ENCODE data around the gene PSG2. TPM values are rescaled to one million over a fixed set of nuclear protein-coding genes. Genes with fewer than 3 reads are reported as not detected.
A peak's percentile ranks its signal among the peaks of the same experiment; 100 is the strongest.
"Not testable (repeated sequence)": the region's sequence is repeated elsewhere in the genome, so short reads cannot be mapped to it uniquely, and the experiment has no call there.

PSG2 gene
- total RNA-seq, 1 experiment from 2014 or later: not detected

DNA sequence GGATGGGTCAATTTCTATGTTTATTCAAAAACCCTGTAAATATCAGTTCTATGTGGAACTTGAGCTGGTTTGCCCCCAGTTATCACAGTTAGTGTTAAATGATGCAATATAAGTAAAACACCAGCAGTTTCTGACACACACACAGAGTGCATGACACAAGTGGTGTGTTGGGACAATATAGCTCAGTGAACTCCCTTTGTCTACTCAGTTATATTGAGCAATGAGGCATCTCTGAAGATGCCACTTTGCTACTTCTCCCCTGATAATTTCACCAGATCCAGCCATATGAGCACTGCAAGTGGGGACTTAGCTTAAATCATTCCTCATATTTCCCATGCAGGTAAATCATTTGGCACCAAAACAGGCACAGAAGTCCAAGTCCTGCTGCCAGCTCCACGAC is 33.0 kb upstream of the PSG2 start:
- not testable (repeated sequence) for H3K4me2 ChIP-seq (ENCODE audit: low read depth, low read length, poor library complexity, severe bottlenecking); DNase-seq; H3K4me1 ChIP-seq (ENCODE audit: low read length); H3K9ac ChIP-seq (ENCODE audit: low read length); H3K9me3 ChIP-seq (ENCODE audit: low read length); H3K4me3 ChIP-seq (ENCODE audit: low read length); H3K36me3 ChIP-seq (ENCODE audit: insufficient read depth, low read length); H3K79me2 ChIP-seq (ENCODE audit: low read length); H4K20me1 ChIP-seq (ENCODE audit: insufficient read depth, low read depth, low read length); H2AFZ ChIP-seq (ENCODE audit: low read length); H3K27me3 ChIP-seq (ENCODE audit: low read length); H3K9me2 ChIP-seq (replicated peaks; ENCODE audit: insufficient read depth, low read length); H3K27ac ChIP-seq (ENCODE audit: low read length)

DNA sequence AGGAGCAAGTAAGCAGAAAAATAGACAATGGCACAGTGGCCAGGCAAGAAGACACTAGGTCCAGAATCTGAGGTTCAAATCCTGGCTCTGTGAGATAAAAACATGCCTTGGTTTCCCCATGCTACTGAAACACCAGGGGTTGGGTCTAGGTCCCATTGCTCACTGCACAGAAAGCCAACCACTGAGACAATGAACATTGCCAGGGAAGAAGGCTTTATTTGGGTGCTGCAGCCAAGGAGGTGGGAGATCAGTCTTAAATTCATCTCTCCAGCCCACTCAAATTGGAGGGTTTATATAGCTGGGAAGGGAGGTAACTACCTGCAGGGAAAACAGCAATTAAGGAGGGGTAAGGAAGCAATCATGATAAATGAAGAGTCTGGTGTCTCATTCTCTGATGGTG is 32.6 kb upstream of the PSG2 start:
- H3K4me1 ChIP-seq (ENCODE audit: low read length); H3K27ac ChIP-seq (ENCODE audit: low read length); H3K36me3 ChIP-seq (ENCODE audit: insufficient read depth, low read length); H4K20me1 ChIP-seq (ENCODE audit: insufficient read depth, low read depth, low read length); DNase-seq; H3K9ac ChIP-seq (ENCODE audit: low read length); H3K9me2 ChIP-seq (replicated peaks; ENCODE audit: insufficient read depth, low read length); H2AFZ ChIP-seq (ENCODE audit: low read length); H3K4me3 ChIP-seq (ENCODE audit: low read length); H3K27me3 ChIP-seq (ENCODE audit: low read length); H3K4me2 ChIP-seq (ENCODE audit: low read depth, low read length, poor library complexity, severe bottlenecking); H3K9me3 ChIP-seq (ENCODE audit: low read length); H3K79me2 ChIP-seq (ENCODE audit: low read length): not testable (repeated sequence)

DNA sequence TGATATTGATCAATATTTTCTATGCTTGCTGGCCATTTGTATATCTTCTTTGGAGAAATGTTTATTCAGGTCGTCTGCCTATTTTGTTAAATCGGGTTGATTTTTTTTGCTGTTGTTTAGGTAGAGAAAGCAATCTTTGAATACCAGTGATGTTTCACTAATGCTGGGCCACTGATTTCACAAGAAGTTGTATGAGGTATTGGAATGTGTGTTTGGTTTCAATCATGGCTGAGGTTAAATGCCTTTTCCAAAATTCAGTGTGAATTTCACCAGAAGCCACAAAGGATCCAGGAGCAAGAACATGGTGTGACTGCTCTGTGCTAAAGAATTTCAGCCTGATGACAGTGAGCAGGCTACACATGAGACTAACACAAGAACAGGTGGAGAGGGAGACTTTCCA is 32.1 kb upstream of the PSG2 start:
- H3K79me2 ChIP-seq (ENCODE audit: low read length); H3K9me2 ChIP-seq (replicated peaks; ENCODE audit: insufficient read depth, low read length); H3K9me3 ChIP-seq (ENCODE audit: low read length); H3K27ac ChIP-seq (ENCODE audit: low read length); DNase-seq; H3K4me1 ChIP-seq (ENCODE audit: low read length); H3K4me2 ChIP-seq (ENCODE audit: low read depth, low read length, poor library complexity, severe bottlenecking); H3K4me3 ChIP-seq (ENCODE audit: low read length); H3K27me3 ChIP-seq (ENCODE audit: low read length); H3K36me3 ChIP-seq (ENCODE audit: insufficient read depth, low read length); H3K9ac ChIP-seq (ENCODE audit: low read length); H2AFZ ChIP-seq (ENCODE audit: low read length); H4K20me1 ChIP-seq (ENCODE audit: insufficient read depth, low read depth, low read length): not testable (repeated sequence)

DNA sequence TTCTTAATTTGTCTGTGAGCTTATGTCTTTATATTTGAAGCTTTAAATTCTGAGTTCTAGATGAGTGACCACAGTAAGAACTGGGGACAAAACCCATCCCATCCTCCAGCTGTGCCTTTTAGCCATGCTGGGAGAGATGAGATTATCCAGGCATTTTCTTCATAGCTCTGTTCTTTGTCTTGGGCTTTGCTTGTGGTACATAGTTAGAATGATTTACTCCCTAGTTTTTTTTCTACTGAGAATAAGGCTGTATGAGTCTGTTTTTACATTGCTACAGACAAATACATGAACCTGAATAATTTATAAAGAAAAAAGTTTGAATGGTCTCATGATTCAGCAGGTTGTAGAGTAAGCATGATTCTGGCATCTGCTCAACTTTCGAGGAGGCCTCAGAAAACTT is 24.9 kb upstream of the PSG2 start:
- H3K9me2 ChIP-seq (replicated peaks; ENCODE audit: insufficient read depth, low read length); H3K79me2 ChIP-seq (ENCODE audit: low read length); H3K4me3 ChIP-seq (ENCODE audit: low read length); H3K9me3 ChIP-seq (ENCODE audit: low read length); H3K9ac ChIP-seq (ENCODE audit: low read length); H3K27ac ChIP-seq (ENCODE audit: low read length); H3K27me3 ChIP-seq (ENCODE audit: low read length); H2AFZ ChIP-seq (ENCODE audit: low read length); H4K20me1 ChIP-seq (ENCODE audit: insufficient read depth, low read depth, low read length); DNase-seq; H3K4me2 ChIP-seq (ENCODE audit: low read depth, low read length, poor library complexity, severe bottlenecking); H3K36me3 ChIP-seq (ENCODE audit: insufficient read depth, low read length); H3K4me1 ChIP-seq (ENCODE audit: low read length): not testable (repeated sequence)

DNA sequence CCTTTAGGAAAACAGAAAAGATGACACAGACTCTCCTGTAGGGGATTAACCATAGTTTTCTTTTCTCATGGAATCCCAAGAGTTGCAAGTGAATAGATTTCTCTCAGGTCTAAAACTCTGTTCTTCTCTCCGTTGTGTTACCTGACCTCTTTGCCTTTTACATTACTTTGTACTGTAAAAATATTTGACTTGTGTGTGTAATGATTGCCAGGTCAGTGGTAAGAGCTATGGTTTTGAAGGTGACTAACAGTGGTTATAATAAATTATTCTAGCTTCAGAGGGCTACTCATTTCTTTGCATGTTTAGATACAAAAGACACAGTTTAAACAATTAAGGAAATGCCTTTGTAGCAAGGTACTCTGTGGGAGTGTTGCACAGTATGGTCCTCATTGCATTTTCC is 23.0 kb upstream of the PSG2 start:
- Histone ChIP-seq H3K9ac (ENCODE audit: low read length) (no peak overlapping the region), H3K4me3 (ENCODE audit: low read length) (no peak overlapping the region), H3K4me2 (ENCODE audit: low read depth, low read length, poor library complexity, severe bottlenecking) (no peak overlapping the region), H3K27ac (ENCODE audit: low read length) (no peak overlapping the region), H3K36me3 (ENCODE audit: insufficient read depth, low read length) (no peaks in the 10 kb centered on the region), H4K20me1 (ENCODE audit: insufficient read depth, low read depth, low read length) (no peaks in the 10 kb centered on the region), H3K79me2 (ENCODE audit: low read length) (no peaks in the 10 kb centered on the region), H3K9me2 (replicated peaks; ENCODE audit: insufficient read depth, low read length) (no peaks in the 10 kb centered on the region), H3K4me1 (ENCODE audit: low read length) (no peaks in the 10 kb centered on the region), H3K9me3 (ENCODE audit: low read length) (peaks cover 8% of the 10 kb centered on the region; the same call in 1 of the 2 replicates), H3K27me3 (ENCODE audit: low read length) (no peaks in the 10 kb centered on the region), H2AFZ (ENCODE audit: low read length) (no peak overlapping the region)
- no peak for DNase-seq

DNA sequence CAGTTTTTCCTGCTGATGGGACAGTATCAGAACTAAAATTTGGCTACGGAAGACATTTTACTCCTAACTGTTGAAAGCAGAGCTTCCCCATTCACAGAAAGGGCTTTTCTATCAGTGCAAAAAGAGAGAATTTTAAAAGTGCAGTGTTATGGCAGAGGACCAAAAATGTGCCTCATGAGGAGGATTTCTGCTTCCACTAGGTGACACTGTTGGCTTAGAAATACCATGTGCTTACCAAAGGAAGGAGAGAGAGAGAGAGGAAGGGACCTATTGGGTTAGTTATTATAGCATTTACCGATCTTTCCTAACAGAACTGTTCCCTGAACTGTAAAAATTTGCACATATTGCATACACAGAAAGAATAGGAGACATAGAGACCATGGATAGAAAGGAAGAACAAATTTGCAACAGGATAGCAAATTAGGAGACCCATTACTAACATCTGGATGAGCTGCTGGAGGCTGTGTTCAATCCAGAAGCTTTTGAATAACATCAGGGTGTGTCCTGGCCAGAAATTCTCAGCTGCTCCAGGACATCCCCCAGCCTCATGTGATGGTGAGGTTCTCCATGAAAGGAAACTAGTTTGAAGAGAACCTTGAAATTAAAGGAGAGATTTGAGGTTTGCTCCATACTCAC is 21.8 kb upstream of the PSG2 start:
- H3K27me3 ChIP-seq (ENCODE audit: low read length); H3K4me2 ChIP-seq (ENCODE audit: low read depth, low read length, poor library complexity, severe bottlenecking); H3K36me3 ChIP-seq (ENCODE audit: insufficient read depth, low read length); H3K27ac ChIP-seq (ENCODE audit: low read length); H3K79me2 ChIP-seq (ENCODE audit: low read length); H3K9ac ChIP-seq (ENCODE audit: low read length); H3K4me1 ChIP-seq (ENCODE audit: low read length); H3K4me3 ChIP-seq (ENCODE audit: low read length); H3K9me2 ChIP-seq (replicated peaks; ENCODE audit: insufficient read depth, low read length); H3K9me3 ChIP-seq (ENCODE audit: low read length); H2AFZ ChIP-seq (ENCODE audit: low read length); H4K20me1 ChIP-seq (ENCODE audit: insufficient read depth, low read depth, low read length): not testable (repeated sequence)
- peak; percentile 79 for DNase-seq

DNA sequence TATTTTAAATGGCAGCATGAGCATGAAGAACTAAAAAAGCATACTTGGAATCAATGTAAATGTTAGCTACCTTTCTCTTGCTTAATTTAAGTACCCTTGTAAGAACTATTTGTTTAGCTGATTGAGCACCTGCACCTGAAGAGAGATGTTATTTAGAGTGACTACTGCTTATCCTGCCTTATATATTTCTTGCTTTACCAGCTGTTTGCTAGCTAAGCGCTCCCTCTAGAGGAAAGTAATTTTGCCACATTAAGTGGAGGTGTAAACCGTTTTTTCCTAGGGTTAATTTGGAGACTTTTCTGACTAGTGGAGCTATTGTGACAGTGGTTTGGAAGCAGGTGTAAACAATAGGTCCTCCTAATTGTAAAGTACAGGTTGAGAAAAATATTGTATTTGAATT is 19.4 kb upstream of the PSG2 start:
- Histone ChIP-seq H3K4me1 (ENCODE audit: low read length) (no peaks in the 10 kb centered on the region), H3K27me3 (ENCODE audit: low read length) (no peaks in the 10 kb centered on the region), H3K4me2 (ENCODE audit: low read depth, low read length, poor library complexity, severe bottlenecking) (no peak overlapping the region), H3K36me3 (ENCODE audit: insufficient read depth, low read length) (no peaks in the 10 kb centered on the region), H3K9me3 (ENCODE audit: low read length) (peaks cover 8% of the 10 kb centered on the region; the same call in 1 of the 2 replicates), H3K9me2 (replicated peaks; ENCODE audit: insufficient read depth, low read length) (no peaks in the 10 kb centered on the region), H2AFZ (ENCODE audit: low read length) (no peak overlapping the region), H3K27ac (ENCODE audit: low read length) (no peak overlapping the region), H3K4me3 (ENCODE audit: low read length) (no peak overlapping the region), H4K20me1 (ENCODE audit: insufficient read depth, low read depth, low read length) (no peaks in the 10 kb centered on the region), H3K79me2 (ENCODE audit: low read length) (no peaks in the 10 kb centered on the region), H3K9ac (ENCODE audit: low read length) (no peak overlapping the region)
- DNase-seq: peak; percentile 42

DNA sequence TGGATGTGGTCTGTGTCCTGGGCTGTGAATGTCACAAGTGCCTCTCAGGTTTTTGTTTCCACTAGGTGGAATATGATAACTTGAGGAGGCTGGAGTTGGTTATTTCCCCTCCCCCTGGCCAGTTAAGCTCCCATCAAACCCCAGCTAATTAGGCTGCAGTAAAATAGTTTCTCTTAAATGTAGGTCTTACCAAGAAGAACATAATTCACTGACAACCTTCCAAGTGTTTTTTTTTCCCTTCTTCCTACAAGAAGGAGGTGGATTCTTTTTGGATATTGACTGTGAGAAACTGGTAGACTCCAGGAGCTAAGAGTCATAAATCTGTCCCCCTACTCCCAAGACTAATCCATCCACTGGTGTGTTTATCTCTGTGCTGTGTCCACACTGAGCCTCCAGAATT is 15.9 kb upstream of the PSG2 start:
- H3K4me3 ChIP-seq (ENCODE audit: low read length); H3K79me2 ChIP-seq (ENCODE audit: low read length); H3K4me2 ChIP-seq (ENCODE audit: low read depth, low read length, poor library complexity, severe bottlenecking); H3K4me1 ChIP-seq (ENCODE audit: low read length); H3K9ac ChIP-seq (ENCODE audit: low read length); H3K36me3 ChIP-seq (ENCODE audit: insufficient read depth, low read length); H3K27me3 ChIP-seq (ENCODE audit: low read length); H2AFZ ChIP-seq (ENCODE audit: low read length); H3K9me3 ChIP-seq (ENCODE audit: low read length); H4K20me1 ChIP-seq (ENCODE audit: insufficient read depth, low read depth, low read length); H3K27ac ChIP-seq (ENCODE audit: low read length); DNase-seq; H3K9me2 ChIP-seq (replicated peaks; ENCODE audit: insufficient read depth, low read length): not testable (repeated sequence)

Data from Karpas-422 (cell line).